OCI-LY3 (cell line): ENCODE data around the gene P2RX7.
"Not testable (repeated sequence)": the region's sequence is repeated elsewhere in the genome, so short reads cannot be mapped to it uniquely, and the experiment has no call there.

ENCODE experiments used
- CTCF ChIP-seq: fragments of 200-600, 300-600 bp; sonication (generic); IDR thresholded peaks from 2 replicates; pipeline ENCODE4 v1.5.1; 2014; ENCODE audit warnings: antibody characterized with exemption, low read length, low read depth
- EZH2phosphoT487 ChIP-seq: fragments of 200-600 bp; shearing (Covaris generic); IDR thresholded peaks from 2 replicates; pipeline ENCODE4 v1.6.1; 2018; ENCODE audit warnings: antibody characterized with exemption, mixed run types, low read depth

- not testable (repeated sequence) for TF ChIP-seq CTCF, EZH2phosphoT487
Observed at GRCh38 chr12:121201140-121201539, 68.5 kb downstream of the P2RX7 start.
